HS-27A (cell line): ENCODE results near the gene MLXIP.
"Not testable (repeated sequence)": the region's sequence is repeated elsewhere in the genome, so short reads cannot be mapped to it uniquely, and the experiment has no call there.

Experiments used
- DNase-seq: peaks from one replicate; pipeline ENCODE4 v3.0.0-alpha.2; 2012; ENCODE audit warnings: low read depth, missing footprints

Gene MLXIP

GRCh38 chr12:122096014-122096413 lies 17.5 kb downstream of the MLXIP start:
- no peak for DNase-seq

DNA sequence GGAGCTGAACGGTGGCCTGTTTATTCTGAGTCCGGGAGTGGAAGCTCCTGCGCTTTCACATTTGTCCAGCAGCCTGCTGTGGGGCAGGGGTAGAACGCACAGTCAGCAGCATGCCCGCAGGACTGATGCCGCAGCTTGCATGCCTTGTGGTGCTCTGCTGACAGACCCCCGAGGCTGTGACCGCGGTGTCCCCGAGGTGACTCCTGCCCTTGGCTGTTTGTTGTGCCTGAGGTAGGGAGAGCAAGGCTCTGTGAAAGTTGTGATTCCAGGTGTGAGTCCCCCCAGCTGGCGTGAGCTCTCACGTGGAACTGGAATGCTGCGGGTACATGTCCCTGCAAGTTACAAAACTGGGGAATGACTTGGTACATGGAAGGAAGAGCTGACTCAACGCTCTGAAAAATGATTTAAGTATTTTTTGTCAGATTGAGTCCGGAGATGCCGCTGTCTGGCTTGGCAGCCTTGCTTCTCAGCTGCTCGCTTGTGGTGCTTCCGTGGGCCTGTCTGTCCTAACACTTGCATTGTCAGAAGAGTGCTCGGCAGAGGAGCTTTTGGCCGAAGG lies 18.1 kb downstream of the MLXIP start:
- no peak for DNase-seq

DNA sequence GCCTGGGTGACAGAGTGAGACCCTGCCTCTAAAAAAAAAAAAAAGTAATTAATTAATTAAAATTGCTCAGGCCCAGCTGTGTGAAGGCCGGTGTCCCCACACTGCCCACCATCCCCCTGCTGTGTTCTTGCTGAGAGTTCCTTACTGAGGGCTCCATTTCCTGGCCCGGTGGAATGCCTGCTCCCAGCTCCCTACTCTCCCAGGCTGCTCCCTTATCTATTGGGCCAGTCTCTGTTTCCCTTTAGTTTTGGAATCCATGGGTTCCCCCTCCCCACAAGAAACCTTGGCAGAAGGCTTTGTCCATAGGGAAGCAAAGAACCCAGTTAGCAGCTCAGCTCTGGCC lies 19.0 kb downstream of the MLXIP start:
- no peak for DNase-seq

GRCh38 chr12:122097927-122098756 lies 19.6 kb downstream of the MLXIP start:
- DNase-seq: no peak

DNA sequence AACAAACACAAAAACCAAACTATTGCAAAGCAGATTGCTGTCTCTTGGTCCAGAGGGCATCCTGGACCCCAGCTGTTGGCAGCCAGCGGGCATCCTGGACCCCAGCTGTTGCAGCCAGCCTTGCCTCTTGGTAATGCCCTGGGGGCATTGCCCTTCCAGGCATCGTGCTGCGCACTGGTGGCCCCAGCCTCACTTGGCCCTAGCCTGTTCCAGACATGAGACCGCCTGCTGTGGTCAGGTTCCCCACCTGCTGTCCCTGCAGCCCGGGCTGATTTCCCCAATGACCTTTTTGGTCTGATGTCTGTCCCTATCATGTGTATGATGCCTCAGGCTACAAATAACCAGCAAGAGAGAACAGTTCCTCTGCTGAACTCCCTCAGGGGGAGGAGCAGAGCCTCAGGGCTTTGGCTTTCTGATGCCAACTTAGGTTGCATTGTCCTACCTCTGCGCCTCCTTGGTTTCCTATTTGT lies 20.8 kb downstream of the MLXIP start:
- no peak for DNase-seq

GRCh38 chr12:122099856-122100255 lies 21.3 kb downstream of the MLXIP start:
- DNase-seq: no peak

- no peak for DNase-seq
Measured at GRCh38 chr12:122100568-122100967, 22.0 kb downstream of the MLXIP start.

DNA sequence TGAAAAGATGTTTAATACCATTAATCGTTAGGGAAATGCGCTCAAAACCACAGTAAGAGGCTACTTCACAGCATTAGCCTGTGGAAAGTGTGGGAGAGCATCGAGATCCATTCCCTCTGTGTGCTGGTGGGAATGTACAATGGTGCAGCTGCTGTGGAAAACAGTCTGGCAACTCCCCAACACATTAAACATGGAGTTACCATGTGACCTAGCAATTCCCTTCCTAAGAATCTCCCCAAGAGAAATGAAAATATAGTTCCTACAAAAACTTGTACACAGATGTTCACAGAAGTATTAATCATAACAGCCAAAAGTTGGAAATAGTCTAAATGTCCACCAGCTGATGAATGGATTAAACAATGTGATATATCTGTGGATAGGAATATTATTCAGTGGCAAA lies 23.8 kb downstream of the MLXIP start:
- no peak for DNase-seq

- no peak for DNase-seq
Measured at GRCh38 chr12:122104844-122105243, 26.3 kb downstream of the MLXIP start.

DNA sequence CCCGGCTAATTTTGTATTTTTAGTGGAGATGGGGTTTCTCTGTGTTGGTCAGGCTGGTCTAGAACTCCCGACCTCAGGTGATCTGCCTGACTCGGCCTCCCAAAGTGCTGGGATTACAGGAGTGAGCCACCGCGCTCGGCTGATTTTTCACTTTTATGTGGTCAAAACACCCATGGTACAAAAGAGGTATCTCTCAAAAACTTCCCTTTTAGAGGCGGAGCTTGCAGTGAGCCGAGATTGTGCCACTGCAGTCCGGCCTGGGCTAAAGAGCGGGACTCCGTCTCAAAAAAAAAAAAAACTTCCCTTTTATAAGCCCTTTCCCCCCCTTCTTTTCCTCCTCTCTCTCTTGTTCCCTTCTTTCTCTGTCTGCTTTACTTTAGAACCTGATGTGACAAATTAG lies 26.9 kb downstream of the MLXIP start:
- DNase-seq: not testable (repeated sequence)

DNA sequence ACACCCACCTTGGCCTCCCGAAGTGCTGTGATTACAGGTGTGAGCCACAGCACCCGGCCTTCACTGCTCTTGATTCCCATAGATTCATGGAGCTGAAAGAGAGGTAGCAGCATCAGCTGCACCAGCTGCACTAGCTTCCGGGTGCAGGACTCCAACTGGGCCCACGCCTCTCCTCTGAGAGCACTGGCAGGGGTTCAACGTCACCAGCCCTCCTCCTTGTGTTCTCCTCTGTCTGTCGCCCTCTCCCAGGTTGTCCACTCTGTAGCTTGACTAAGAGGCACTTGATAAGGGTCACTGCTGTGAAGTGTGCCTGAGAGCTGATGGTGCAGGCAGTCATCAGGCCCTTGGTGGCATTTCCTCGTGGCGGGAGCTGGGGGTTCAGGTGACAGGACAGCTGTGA lies 28.3 kb downstream of the MLXIP start:
- DNase-seq: no peak

DNA sequence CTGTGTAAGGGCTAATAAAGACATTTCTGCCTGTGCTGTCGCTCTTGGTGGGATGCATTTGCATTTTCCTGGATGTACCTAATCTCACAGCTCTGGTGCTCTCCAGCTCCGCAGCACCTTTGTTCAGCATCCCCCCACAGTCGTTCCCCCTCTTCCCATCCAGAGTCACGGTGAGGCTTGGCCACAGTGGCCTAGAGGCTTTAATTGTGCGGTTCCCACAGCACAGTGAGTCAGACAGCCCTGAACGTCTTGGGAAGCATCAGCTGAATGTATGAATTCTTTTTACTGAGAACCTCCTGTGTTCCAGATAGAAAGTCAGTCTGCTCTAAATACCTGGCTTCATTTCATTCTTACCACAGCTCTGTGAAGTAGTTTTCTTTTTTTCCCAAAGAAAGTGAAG lies 28.7 kb downstream of the MLXIP start:
- no peak for DNase-seq

- no peak for DNase-seq
Measured at GRCh38 chr12:122111089-122111641, 32.6 kb downstream of the MLXIP start.

- DNase-seq: no peak
Measured at GRCh38 chr12:122116707-122117535, 38.4 kb downstream of the MLXIP start.

GRCh38 chr12:122117979-122118378 lies 39.4 kb downstream of the MLXIP start:
- no peak for DNase-seq

- not testable (repeated sequence) for DNase-seq
Measured at GRCh38 chr12:122121341-122121740, 42.8 kb downstream of the MLXIP start.

DNA sequence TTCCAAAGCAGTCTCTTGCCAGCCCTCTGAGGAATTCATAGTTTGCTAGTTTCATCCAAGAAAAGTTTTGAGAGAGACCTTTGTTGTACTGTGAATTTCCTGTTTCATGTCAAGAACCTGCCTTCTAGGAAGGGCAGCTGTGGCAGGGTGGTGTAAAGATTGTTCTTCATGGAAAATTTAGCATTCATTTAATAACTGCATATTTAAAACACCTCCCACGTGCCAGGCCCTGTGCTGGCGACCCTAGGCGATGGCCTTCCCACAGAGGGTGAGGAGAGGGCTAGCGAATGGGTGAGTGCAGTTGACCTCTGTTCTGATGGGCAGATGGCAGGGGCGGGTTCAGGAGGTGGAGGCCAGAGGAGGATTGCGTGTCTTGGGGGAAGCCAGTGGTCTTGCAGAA lies 43.2 kb downstream of the MLXIP start:
- DNase-seq: no peak

DNA sequence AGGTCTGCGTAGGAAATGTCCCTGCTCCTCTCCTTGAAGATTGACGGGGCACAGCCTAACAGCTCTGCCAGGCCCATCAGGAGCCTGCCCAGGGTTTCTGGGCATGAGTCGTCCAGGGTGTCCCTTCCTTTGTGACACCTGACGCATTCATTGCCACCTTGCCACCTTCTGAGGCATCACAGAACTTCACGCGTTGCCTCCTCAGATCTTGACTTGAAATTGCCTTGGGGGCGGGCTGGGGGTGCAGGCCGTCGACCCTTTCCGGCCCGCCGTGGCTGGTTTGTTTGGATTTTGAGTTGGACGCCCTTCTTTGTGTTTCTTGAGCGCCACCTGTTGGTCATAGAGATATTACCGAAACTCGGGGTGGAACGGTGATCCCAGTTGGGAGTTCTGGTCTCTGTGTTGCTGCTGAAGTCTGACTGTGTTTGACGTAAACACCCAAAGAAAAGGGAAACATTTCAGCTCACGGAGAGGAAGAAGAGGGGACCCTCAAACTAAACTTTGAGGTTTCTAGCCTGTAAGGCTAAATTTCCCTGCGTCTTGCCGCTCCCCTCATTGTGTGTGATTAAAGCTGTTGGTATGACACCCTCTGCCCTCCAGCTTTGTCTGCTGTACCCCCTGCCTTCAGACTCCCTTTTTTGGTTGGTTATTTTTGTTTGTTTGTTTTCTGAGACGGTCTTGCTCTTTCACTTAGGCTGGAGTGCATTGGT lies 44.6 kb downstream of the MLXIP start:
- DNase-seq: peak; percentile 39

GRCh38 chr12:122123761-122124145 lies 45.2 kb downstream of the MLXIP start:
- no peak for DNase-seq

DNA sequence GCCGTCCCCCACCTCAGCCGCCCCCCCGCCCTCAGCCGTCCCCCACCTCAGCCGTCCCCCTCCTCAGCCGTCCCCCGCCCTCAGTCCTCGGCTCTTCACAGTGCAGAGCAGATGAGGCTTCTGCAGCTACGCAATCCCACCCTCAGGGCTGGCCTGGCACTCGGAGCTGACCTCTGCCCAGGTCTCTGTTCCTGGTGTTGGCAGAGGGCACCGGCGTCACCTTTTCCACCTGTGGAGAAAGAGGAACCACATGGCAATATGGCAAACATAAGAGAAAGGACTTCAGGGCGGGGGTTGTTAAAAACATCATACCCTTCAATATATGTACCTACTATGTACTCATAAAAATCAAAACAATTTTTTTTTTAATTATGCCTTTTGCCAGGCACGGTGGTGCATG lies 45.8 kb downstream of the MLXIP start:
- DNase-seq: no peak

DNA sequence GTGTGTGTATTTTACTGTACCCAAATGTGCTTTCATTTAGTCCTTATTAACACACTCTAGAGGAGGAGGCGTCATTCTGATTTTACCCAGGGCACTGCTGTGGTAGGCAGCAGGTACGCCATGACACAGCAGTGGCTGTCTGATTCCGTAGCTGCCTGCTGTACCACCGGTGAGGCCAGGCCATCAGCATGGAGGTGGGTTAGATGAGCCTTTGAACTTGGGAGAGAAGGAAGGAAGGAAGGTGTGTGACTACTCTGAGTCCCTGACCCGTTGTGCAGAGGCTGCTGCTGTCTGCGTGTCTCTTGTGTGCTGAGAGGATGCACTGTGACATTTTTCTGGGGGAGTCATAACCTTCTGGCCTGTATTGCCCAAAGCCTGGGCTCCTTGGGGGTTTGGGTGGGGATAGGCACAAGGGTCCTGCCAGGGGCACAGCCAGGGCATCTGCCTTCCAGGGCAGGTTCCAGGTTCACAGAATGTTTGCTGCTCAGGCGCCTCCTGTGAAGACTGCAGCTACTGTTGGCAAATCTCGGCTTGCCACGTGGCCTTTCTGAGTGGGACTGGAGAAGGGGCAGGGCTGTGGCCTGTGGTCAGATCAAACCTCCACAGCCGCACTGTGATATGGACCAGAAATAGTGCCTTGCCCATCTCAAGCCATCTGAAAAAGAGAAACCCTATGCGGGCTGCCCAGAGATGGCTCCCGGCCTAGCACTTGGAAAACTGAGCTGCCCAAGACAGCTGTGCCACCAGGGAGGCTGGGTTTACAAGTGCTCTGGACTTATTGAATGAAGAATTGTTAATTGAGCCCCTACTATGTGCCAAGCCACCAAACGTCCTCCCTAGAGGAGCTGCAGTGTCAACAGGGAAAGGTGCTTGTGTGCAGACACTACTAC lies 47.1 kb downstream of the MLXIP start:
- DNase-seq: no peak
